Esophagus muscularis mucosa (tissue), 4 donors: ENCODE measurements around the gene SCFD2. TPM values are rescaled to one million over a fixed set of nuclear protein-coding genes. Genes with fewer than 3 reads are reported as not detected.
A peak's percentile ranks its signal among the peaks of the same experiment; 100 is the strongest.

Source experiments
- DNase-seq: peaks from one replicate; pipeline ENCODE4 v3.0.0-alpha.2; 2017; ENCODE audit errors: extremely low spot score
- H3K27ac ChIP-seq, 4 donors: fragments of 200-600 bp; sonication (generic); replicated peaks in 1 of 4; 1 replicate in 3 of 4; 2 replicates in 1 of 4; pipeline ENCODE4 v1.5.1; 2016 to 2019; ENCODE audit warnings: mild to moderate bottlenecking in 1 of 4
- H3K27me3 ChIP-seq, 4 donors: fragments of 200-600 bp; sonication (generic); one replicate each; pipeline versions ENCODE4 v1.5.1 to v1.6.0; 2016 to 2019
- H3K36me3 ChIP-seq, 4 donors: fragments of 200-600 bp; sonication (generic); one replicate each; pipeline ENCODE4 v1.5.1; 2016 to 2019
- H3K4me1 ChIP-seq, 4 donors: fragments of 200-600 bp; sonication (generic); one replicate each; pipeline ENCODE4 v1.5.1; 2016 to 2019
- H3K4me3 ChIP-seq, 4 donors: fragments of 200-600 bp; sonication (generic); 1 replicate in 2 of 4; 2 replicates in 2 of 4; pipeline ENCODE4 v1.5.1; 2016 to 2019; ENCODE audit warnings: mild to moderate bottlenecking in 4 of 4, moderate library complexity in 1 of 4
- H3K9me3 ChIP-seq, 4 donors: fragments of 200-600 bp; sonication (generic); 1 replicate in 3 of 4; 2 replicates in 1 of 4; pipeline ENCODE4 v1.5.1; 2016 to 2019
- CTCF ChIP-seq, 3 experiments: fragments of 200-600 bp in 2 of 3; fragments of 450-650 bp in 1 of 3; sonication (generic) in 2 of 3; IDR thresholded peaks; one replicate each; pipeline ENCODE4 v1.5.1; 2017 to 2019; ENCODE audit warnings: antibody characterized with exemption in 3 of 3, mild to moderate bottlenecking in 2 of 3, moderate library complexity in 1 of 3
- EP300 ChIP-seq: sonication (generic); formaldehyde crosslinking; IDR thresholded peaks from one replicate; pipeline ENCODE4 v1.6.1; 2017; ENCODE audit warnings: antibody characterized with exemption
- POLR2A ChIP-seq: fragments of 450-650 bp; IDR thresholded peaks from one replicate; pipeline ENCODE4 v1.6.1; 2017; ENCODE audit warnings: antibody characterized with exemption, moderate library complexity, mild to moderate bottlenecking, low read depth
- POLR2AphosphoS5 ChIP-seq, 2 donors: sonication (generic); formaldehyde crosslinking; IDR thresholded peaks; one replicate each; pipeline ENCODE4 v1.6.1; 2017; ENCODE audit warnings: antibody characterized with exemption in 2 of 2
- WGBS: methylation state at CpG from one replicate; pipeline ENCODE4 v1.1.5; 2018; 5-methylcytosine and 5-hydroxymethylcytosine counted together
- intact Hi-C: fragments of 100-400 bp; cut with DNase I; formaldehyde crosslinking; loops from one replicate; pipeline ENCODE4 v1.15.1; 2023
- total RNA-seq, 4 donors: library from RNA; depleted of rRNA; stranded (reverse); fragments of >200 nt; gene quantifications; one replicate each; pipeline versions ENCODE4 v1.1.0 to v1.2.1, GENCODE V29; 2016

Gene SCFD2
- total RNA-seq, 4 donors from 2014 or later, result 10.0 to 15.7 (median 12.7) TPM

GRCh38 chr4:53012738-53013137, 353.1 kb downstream of the SCFD2 start:
- Histone ChIP-seq H3K9me3 (no peaks in the 10 kb centered on the region), H3K4me3 (no peak overlapping the region), H3K27ac (peak overlapping the region; percentile 7 to 32 (median 24)), H3K36me3 (no peaks in the 10 kb centered on the region), H3K27me3 (no peaks in the 10 kb centered on the region), H3K4me1 (peaks cover 17 to 43% (median 31%) of the 10 kb centered on the region in 4 donors)
- WGBS, result 69% methylated on average over 1 of the region's 1 CpG
- no peak for DNase-seq
- TF ChIP-seq EP300 (no peak), POLR2AphosphoS5 (IDR thresholded peaks at IDR 0.05) (no peak), CTCF (IDR thresholded peaks at IDR 0.05) (no peak), POLR2A (no peak)
- intact Hi-C loops, result loop anchor here (10.0 kb wide), 1 partner anchor 362 kb away; the partner anchor contains the start of gene FIP1L1

- intact Hi-C loops, result loop anchor here (10.0 kb wide), 1 partner anchor 363 kb away; the partner anchor contains the start of gene FIP1L1
- H3K4me1 ChIP-seq, result peaks cover 17 to 47% (median 31%) of the 10 kb centered on the region in 4 donors
- no peak for DNase-seq
- H3K9me3 ChIP-seq, result no peaks in the 10 kb centered on the region
- no peak overlapping the region for H3K4me3 ChIP-seq
- no peaks in the 10 kb centered on the region for H3K27me3 ChIP-seq
- no peaks in the 10 kb centered on the region for H3K36me3 ChIP-seq
- no peak for TF ChIP-seq EP300
- no peak for TF ChIP-seq CTCF (IDR thresholded peaks at IDR 0.05)
- TF ChIP-seq POLR2A, result no peak
- no peak for TF ChIP-seq POLR2AphosphoS5 (IDR thresholded peaks at IDR 0.05)
- peak overlapping the region in 2 of 4 donors; percentile 1 to 52 for H3K27ac ChIP-seq
- WGBS, result 53% methylated on average over 2 of the region's 2 CpGs
Observed at GRCh38 chr4:53011259-53011905, 354.5 kb downstream of the SCFD2 start.

- WGBS, result 49% methylated on average over 5 of the region's 5 CpGs
- no peak for DNase-seq
- H3K9me3 ChIP-seq, result no peaks in the 10 kb centered on the region
- H3K27me3 ChIP-seq, result no peaks in the 10 kb centered on the region
- H3K4me1 ChIP-seq, result peaks cover 17 to 47% (median 28%) of the 10 kb centered on the region in 4 donors
- intact Hi-C loops, result loop anchor here (10.0 kb wide), 1 partner anchor 364 kb away; the partner anchor contains the start of gene FIP1L1
- TF ChIP-seq POLR2AphosphoS5 (IDR thresholded peaks at IDR 0.05) (peak; percentile 59 to 69), POLR2A (no peak), EP300 (no peak), CTCF (IDR thresholded peaks at IDR 0.05) (no peak)
- no peaks in the 10 kb centered on the region for H3K36me3 ChIP-seq
- peak overlapping the region; percentile 1 to 52 (median 16) for H3K27ac ChIP-seq
- H3K4me3 ChIP-seq, result no peak overlapping the region
Observed at GRCh38 chr4:53010318-53010717, 355.5 kb downstream of the SCFD2 start.

GRCh38 chr4:53009824-53010223, 356.0 kb downstream of the SCFD2 start:
- 79% methylated on average over 3 of the region's 3 CpGs for WGBS
- H3K27ac ChIP-seq, result peak overlapping the region; percentile 13 to 52 (median 30)
- no peaks in the 10 kb centered on the region for H3K36me3 ChIP-seq
- intact Hi-C loops, result loop anchor here (10.0 kb wide), 1 partner anchor 365 kb away; the partner anchor contains the start of gene FIP1L1
- no peak overlapping the region for H3K4me3 ChIP-seq
- TF ChIP-seq EP300, result no peak
- no peak for TF ChIP-seq POLR2AphosphoS5 (IDR thresholded peaks at IDR 0.05)
- no peak for TF ChIP-seq POLR2A
- TF ChIP-seq CTCF (IDR thresholded peaks at IDR 0.05), result no peak
- no peaks in the 10 kb centered on the region for H3K9me3 ChIP-seq
- H3K4me1 ChIP-seq, result peaks cover 17 to 47% (median 28%) of the 10 kb centered on the region in 4 donors
- no peak for DNase-seq
- no peaks in the 10 kb centered on the region for H3K27me3 ChIP-seq
